K562 (cell line): ENCODE results near the gene PRMT7. TPM values are rescaled to one million over a fixed set of nuclear protein-coding genes. Genes with fewer than 3 reads are reported as not detected.

Experiments
- ATAC-seq: fragments of 200-7000 bp; cut with Tn5 transposase; 3 replicates; pipeline ENCODE4 v1.9.1; 2020; ENCODE audit warnings: moderate library complexity
- BruUV-seq: library from RNA; stranded (reverse); fragments of 400-500 nt; replicated peaks from 2 replicates; lab custom pipeline; 2021; lab: Mats Ljungman, UMichigan
- CTCF ChIA-PET: fragments of 300-600 bp; formaldehyde crosslinking; extraction: SDS; loops from one replicate; lab custom pipeline; 2021; ENCODE audit warnings: low intra/inter-chr PET ratio; lab: Yijun Ruan, JAX
- POLR2A ChIA-PET: fragments of 300-600, 350-650 bp; sonication (Branson Sonifier 250); formaldehyde crosslinking; extraction: SDS; loops from one replicate; lab custom pipeline; 2021; ENCODE audit warnings: antibody characterized with exemption, inconsistent platforms; lab: Yijun Ruan, JAX
- DNase-seq, 4 experiments: peaks; one replicate each; pipeline versions ENCODE4 v3.0.0 to v3.0.0-alpha.2; 2011 to 2018; ENCODE audit warnings: low spot score in 3 of 4, mixed read lengths in 3 of 4; ENCODE audit errors: extremely low read depth in 1 of 4
- FAIRE-seq: peaks from 2 replicates; lab custom pipeline; 2011; peaks lifted over from hg19 to GRCh38; lab: Jason Lieb, UNC
- H2AFZ ChIP-seq: 2 replicates; pipeline ENCODE4 v1.6.0; 2011; ENCODE audit warnings: low read depth, low read length, control low read depth, inconsistent platforms
- H3K27ac ChIP-seq: fragments of 200-600 bp; 3 replicates; pipeline ENCODE4 v1.8.0; 2011; ENCODE audit warnings: low read depth, mild to moderate bottlenecking, control low read depth, inconsistent platforms, low read length, moderate library complexity, mixed read lengths; ENCODE audit errors: extremely low read depth
- H3K27me3 ChIP-seq, 2 experiments: fragments of 300-600 bp in 1 of 2; 2 replicates in 1 of 2; 3 replicates in 1 of 2; pipeline versions ENCODE4 v1.6.0 to v1.8.0; 2011; ENCODE audit warnings: inconsistent platforms in 2 of 2, low read length in 2 of 2, mild to moderate bottlenecking in 1 of 2, mixed read lengths in 1 of 2, moderate library complexity in 1 of 2; ENCODE audit not compliant: control insufficient read depth in 2 of 2, insufficient read depth in 2 of 2
- H3K36me3 ChIP-seq: fragments of 300-600 bp; 3 replicates; pipeline ENCODE4 v1.8.0; 2011; ENCODE audit warnings: mild to moderate bottlenecking, low read length, inconsistent platforms; ENCODE audit not compliant: control insufficient read depth, insufficient read depth
- H3K4me1 ChIP-seq, 2 experiments: fragments of 200-600 bp in 1 of 2; replicated peaks in 1 of 2; 2 replicates in 1 of 2; 3 replicates in 1 of 2; pipeline versions ENCODE4 v1.5.1 to v1.8.0; 2011; ENCODE audit warnings: inconsistent platforms in 2 of 2, low read length in 2 of 2, mild to moderate bottlenecking in 1 of 2, mixed read lengths in 1 of 2, moderate library complexity in 1 of 2; ENCODE audit not compliant: control insufficient read depth in 2 of 2, insufficient read depth in 2 of 2
- H3K4me2 ChIP-seq: 2 replicates; pipeline ENCODE4 v1.6.1; 2011; ENCODE audit warnings: low read length, control low read depth, inconsistent platforms, mixed read lengths; ENCODE audit not compliant: insufficient read depth
- H3K4me3 ChIP-seq: fragments of 200-600 bp; sonication (generic), shearing (Covaris generic); 2 replicates; pipeline ENCODE4 v1.5.1; 2016; ENCODE audit warnings: control low read depth, inconsistent platforms
- H3K79me2 ChIP-seq: fragments of 200-600 bp; 3 replicates; pipeline ENCODE4 v1.8.0; 2011; ENCODE audit warnings: low read length, inconsistent platforms; ENCODE audit not compliant: control insufficient read depth, insufficient read depth
- H3K9ac ChIP-seq, 2 experiments: 2 replicates each; pipeline versions ENCODE4 v1.6.0 to v1.6.1; 2011; ENCODE audit warnings: low read depth in 2 of 2, low read length in 2 of 2, control low read depth in 1 of 2, inconsistent platforms in 1 of 2, mild to moderate bottlenecking in 1 of 2, mixed read lengths in 1 of 2; ENCODE audit not compliant: insufficient read depth in 1 of 2
- H3K9me1 ChIP-seq: one replicate; pipeline ENCODE4 v1.6.0; 2011; ENCODE audit warnings: inconsistent platforms, mild to moderate bottlenecking, low read length, moderate library complexity; ENCODE audit not compliant: control insufficient read depth, insufficient read depth
- H3K9me3 ChIP-seq: replicated peaks from 2 replicates; pipeline ENCODE4 v1.5.1; 2011; ENCODE audit warnings: low read depth, low read length, inconsistent platforms; ENCODE audit not compliant: control insufficient read depth, insufficient read depth
- H4K20me1 ChIP-seq: replicated peaks from 2 replicates; pipeline ENCODE4 v1.6.1; 2011; ENCODE audit warnings: low read length, inconsistent platforms, mixed read lengths; ENCODE audit not compliant: control insufficient read depth, insufficient read depth
- POLR2G ChIP-seq: fragments of 200-400 bp; formaldehyde crosslinking; IDR thresholded peaks from 2 replicates; pipeline ENCODE4 v1.6.1; 2017; ENCODE audit warnings: low read depth, mild to moderate bottlenecking, antibody characterized with exemption, low read length, moderate library complexity
- SUPT5H ChIP-seq: fragments of 450-650 bp; IDR thresholded peaks from 2 replicates; pipeline ENCODE4 v1.6.1; 2016
- ZNF740 ChIP-seq, 3 experiments: fragments of 200-800 bp in 1 of 3; sonication (Bioruptor generic) in 1 of 3; sonication (generic) in 1 of 3; formaldehyde crosslinking in 1 of 3; IDR thresholded peaks; 2 replicates each; pipeline versions ENCODE4 v1.6.1 to v1.8.0; 2016 to 2022; ENCODE audit warnings: mild to moderate bottlenecking in 2 of 3, missing compliant biosample characterization in 2 of 3, missing genetic modification characterization in 2 of 3, missing genetic modification reagents in 1 of 3
- WGBS: fragments of 100-300 bp; shearing (Covaris generic); methylation state at CpG from one replicate; pipeline ENCODE4 v1.1.6; 2016; ENCODE audit warnings: low coverage, mixed read lengths; ENCODE audit not compliant: insufficient coverage; ENCODE audit errors: missing lambda C conversion rate; 5-methylcytosine and 5-hydroxymethylcytosine counted together
- in situ Hi-C: fragments of 300-500 bp; cut with MboI; formaldehyde crosslinking; loops from 4 replicates; pipeline ENCODE4 v1.15.0; 2018; ENCODE audit warnings: inconsistent platforms, mixed read lengths
- intact Hi-C: fragments of 100-400 bp; cut with micrococcal nuclease; formaldehyde crosslinking; loops from 2 replicates; pipeline ENCODE4 v1.14.2; 2022
- polyA plus RNA-seq, 8 experiments: library from polyadenylated mRNA; depleted of rRNA in 4 of 8; stranded (reverse) in 5 of 8; unstranded in 3 of 8; fragments of >200 nt; fragmentation: Nextera tagmentation in 2 of 8; fragmentation: Illumina TruSeq in 1 of 8; extraction: Ambion mirVana in 2 of 8; extraction: Trizol in 1 of 8; gene quantifications; 2 replicates each; pipeline versions ENCODE4 v1.2.1 to v1.2.3, GENCODE V29; 2011 to 2014; ENCODE audit warnings: inconsistent platforms in 1 of 8, missing spikeins in 1 of 8
- total RNA-seq, 7 experiments: library from RNA; depleted of rRNA in 6 of 7; stranded (reverse); fragments of >200 nt in 6 of 7; fragmentation: Illumina TruSeq in 2 of 7; extraction: Trizol in 2 of 7; gene quantifications; 2 replicates each; pipeline versions ENCODE4 v1.2.1 to v1.2.3, GENCODE V29; 2011 to 2021; ENCODE audit warnings: low replicate concordance in 1 of 7

The PRMT7 gene
- total and polyA plus RNA-seq, 9 of the 15 experiments (the other 6 are each of a cell fraction or from before 2014, with no cell fraction given), result 6.4 to 88.8 (median 73.1) TPM

DNA sequence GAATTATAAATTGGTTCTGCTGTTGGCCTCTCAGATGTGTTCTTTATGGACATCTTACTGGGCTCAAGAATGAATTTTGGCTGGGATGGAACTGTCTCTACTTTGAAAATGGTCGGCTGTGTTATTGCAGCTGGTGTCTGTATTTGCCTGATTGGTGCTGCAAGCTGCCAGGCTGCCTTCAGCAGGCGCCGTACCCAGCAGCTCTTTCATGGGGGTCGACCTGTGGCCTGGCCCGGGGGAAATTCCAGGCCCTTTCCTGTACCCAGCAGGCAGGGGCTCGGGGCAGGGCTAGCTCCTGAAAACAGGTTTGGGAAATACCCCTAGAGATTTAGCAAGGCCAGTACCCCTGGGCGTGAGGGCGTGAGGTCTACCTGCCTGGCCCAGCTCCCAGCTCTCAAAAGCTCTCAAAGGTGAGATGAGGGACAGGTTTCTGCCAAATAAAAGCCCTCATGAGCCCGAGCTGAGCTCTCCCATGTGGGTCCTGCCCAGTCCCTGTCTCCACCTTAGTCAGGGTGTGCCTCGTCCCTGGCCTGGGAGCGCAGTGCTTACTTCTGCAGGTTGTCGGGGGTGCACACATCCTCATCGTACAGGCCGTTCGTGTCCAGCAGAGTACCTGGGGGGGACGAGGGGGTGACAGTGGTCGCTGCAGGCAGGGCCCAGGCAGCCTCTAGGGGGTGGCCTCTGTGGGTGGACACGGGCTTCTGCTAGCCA is 52.3 kb downstream of the PRMT7 start:
- Histone ChIP-seq H2AFZ (no peak overlapping the region), H3K9me1 (no peaks in the 10 kb centered on the region)
- no peak for ATAC-seq
- FAIRE-seq, result no peak
- TF ChIP-seq SUPT5H (no peak), POLR2G (peak; percentile 59; the same call in 1 of the 2 replicates), ZNF740 (CRISPR knock-in tag; IDR thresholded peaks at IDR 0.05) (peak; percentile 31; the same call in 1 of the 2 replicates), ZNF740 (tag; IDR thresholded peaks at IDR 0.05) (no peak)
- TF ChIP-seq, all 486 proteins: peak for 2
- Histone ChIP-seq H3K4me3 (no peak overlapping the region), H3K4me1 (peaks cover 9 to 57% of the 10 kb centered on the region in 2 experiments; a peak in 3 of 5 replicates), H3K4me2 (no peak overlapping the region), H3K9me3 (no peaks in the 10 kb centered on the region), H3K27ac (no peak overlapping the region), H3K9ac (no peak overlapping the region), H3K27me3 (peaks cover 0 to 16% of the 10 kb centered on the region in 2 experiments; a peak in 3 of 5 replicates), H4K20me1 (peaks cover 11% of the 10 kb centered on the region), H3K79me2 (no peaks in the 10 kb centered on the region), H3K36me3 (peaks cover 2% of the 10 kb centered on the region; the same call in 1 of the 3 replicates)
- ChIA-PET CTCF (no interaction called here), POLR2A (interaction anchor here (1.2 to 1.5 kb wide), 2 partner anchors 9 to 16 kb away, joined by 4 read pairs; no protein-coding TSS in a partner anchor)
- in situ Hi-C loops, result no loop called here
- 49% methylated on average over 14 of the region's 18 CpGs for WGBS
- BruUV-seq, result no TSS peak
- intact Hi-C loops, result no loop called here
- no peak for DNase-seq
